MM.1S (cell line): Measurements from ENCODE around the gene BCAP31.
"Not testable (repeated sequence)": the region's sequence is repeated elsewhere in the genome, so short reads cannot be mapped to it uniquely, and the experiment has no call there.

ENCODE experiments used
- CTCF ChIP-seq: fragments of 300-600 bp; sonication (generic); IDR thresholded peaks from 2 replicates; pipeline ENCODE4 v1.5.1; 2016; ENCODE audit warnings: antibody characterized with exemption, low read length, mixed read lengths
- EZH2 ChIP-seq: fragments of 300-600 bp; sonication (generic); optimal IDR thresholded peaks from 2 replicates; pipeline ENCODE3; 2017; ENCODE audit warnings: low read depth, mild to moderate bottlenecking, antibody characterized with exemption, low read length, mixed read lengths

- not testable (repeated sequence) for TF ChIP-seq EZH2, CTCF
Measured at GRCh38 chrX:153694256-153694655, 29.9 kb downstream of the BCAP31 start.
